Keratinocyte (primary cell): Measurements from ENCODE around the gene F2. TPM values are rescaled to one million over a fixed set of nuclear protein-coding genes. Genes with fewer than 3 reads are reported as not detected.
"Not testable (repeated sequence)": the region's sequence is repeated elsewhere in the genome, so short reads cannot be mapped to it uniquely, and the experiment has no call there.

Experiments used
- DNase-seq: peaks from one replicate; pipeline ENCODE4 v3.0.0-alpha.2; 2011; ENCODE audit warnings: low read depth, missing footprints, low spot score
- FAIRE-seq: peaks from 2 replicates; lab custom pipeline; 2011; peaks lifted over from hg19 to GRCh38; lab: Jason Lieb, UNC
- H2AFZ ChIP-seq: 2 replicates; pipeline ENCODE4 v1.6.0; 2012; ENCODE audit warnings: low read length, control low read depth, inconsistent platforms; ENCODE audit not compliant: control insufficient read depth
- H3K27ac ChIP-seq: 2 replicates; pipeline ENCODE4 v1.5.1; 2011; ENCODE audit warnings: low read length; ENCODE audit not compliant: control insufficient read depth, insufficient read depth
- H3K27me3 ChIP-seq: 3 replicates; pipeline ENCODE4 v1.6.0; 2011; ENCODE audit warnings: low read length; ENCODE audit not compliant: control insufficient read depth, insufficient read depth; ENCODE audit errors: extremely low read depth
- H3K36me3 ChIP-seq, 2 experiments: 2 replicates in 1 of 2; 3 replicates in 1 of 2; pipeline ENCODE4 v1.5.1; 2011; ENCODE audit warnings: low read length in 2 of 2, mild to moderate bottlenecking in 1 of 2; ENCODE audit not compliant: control insufficient read depth in 2 of 2, insufficient read depth in 2 of 2; ENCODE audit errors: extremely low read depth in 1 of 2
- H3K4me1 ChIP-seq: 3 replicates; pipeline ENCODE4 v1.5.1; 2011; ENCODE audit warnings: low read length; ENCODE audit not compliant: control insufficient read depth, insufficient read depth; ENCODE audit errors: extremely low read depth
- H3K4me2 ChIP-seq: 3 replicates; pipeline ENCODE4 v1.6.0; 2011; ENCODE audit warnings: low read depth, low read length; ENCODE audit not compliant: control insufficient read depth, insufficient read depth; ENCODE audit errors: extremely low read depth
- H3K4me3 ChIP-seq, 3 experiments: fragments of 200-600 bp in 1 of 3; sonication (generic) in 1 of 3; 2 replicates in 2 of 3; 3 replicates in 1 of 3; pipeline ENCODE4 v1.5.1; 2011 to 2016; ENCODE audit warnings: low read length in 3 of 3, mild to moderate bottlenecking in 3 of 3, control low read depth in 2 of 3, inconsistent platforms in 1 of 3, low read depth in 1 of 3, mixed read lengths in 1 of 3, mixed run types in 1 of 3, moderate library complexity in 1 of 3; ENCODE audit not compliant: control insufficient read depth in 2 of 3, insufficient read depth in 2 of 3; ENCODE audit errors: extremely low read depth in 1 of 3
- H3K79me2 ChIP-seq: 2 replicates; pipeline ENCODE4 v1.6.0; 2012; ENCODE audit warnings: low read length; ENCODE audit not compliant: control insufficient read depth, insufficient read depth
- H3K9ac ChIP-seq: 3 replicates; pipeline ENCODE4 v1.6.0; 2011; ENCODE audit warnings: low read length; ENCODE audit not compliant: control insufficient read depth, insufficient read depth; ENCODE audit errors: extremely low read depth
- H3K9me1 ChIP-seq: 3 replicates; pipeline ENCODE4 v1.6.0; 2011; ENCODE audit warnings: low read length; ENCODE audit not compliant: control insufficient read depth, insufficient read depth; ENCODE audit errors: extremely low read depth
- H3K9me3 ChIP-seq: 2 replicates; pipeline ENCODE4 v1.5.1; 2012; ENCODE audit warnings: low read depth, low read length; ENCODE audit not compliant: control insufficient read depth
- H4K20me1 ChIP-seq: 3 replicates; pipeline ENCODE4 v1.6.0; 2011; ENCODE audit warnings: low read length; ENCODE audit not compliant: control insufficient read depth, insufficient read depth; ENCODE audit errors: extremely low read depth
- CTCF ChIP-seq, 3 experiments: IDR thresholded peaks in 1 of 3; conservative IDR thresholded peaks in 1 of 3; optimal IDR thresholded peaks in 1 of 3; 2 replicates in 2 of 3; 3 replicates in 1 of 3; pipeline versions ENCODE3 to v1.5.1; 2011; ENCODE audit warnings: low read length in 3 of 3, mild to moderate bottlenecking in 3 of 3, moderate library complexity in 2 of 3, control low read depth in 1 of 3, inconsistent platforms in 1 of 3; ENCODE audit not compliant: insufficient read depth in 2 of 3; ENCODE audit errors: extremely low read depth in 1 of 3
- EZH2 ChIP-seq: IDR thresholded peaks from one replicate; pipeline ENCODE4 v1.6.1; 2012; ENCODE audit warnings: inconsistent platforms, mild to moderate bottlenecking, low read length, moderate library complexity
- dilution Hi-C: fragments of 300-500 bp; cut with MboI; formaldehyde crosslinking; loops from one replicate; pipeline ENCODE4 v1.7.0; 2020; ENCODE audit warnings: low sequenced_read_pairs; ENCODE audit not compliant: extremely low pct_ligation_motif_present
- polyA plus RNA-seq, 5 experiments: library from polyadenylated mRNA; depleted of rRNA in 3 of 5; stranded (reverse) in 3 of 5; stranded (forward) in 1 of 5; unstranded in 1 of 5; fragments of >200 nt; gene quantifications; 1 replicate in 1 of 5; 2 replicates in 3 of 5; 3 replicates in 1 of 5; pipeline versions ENCODE4 v1.2.1 to v1.2.3, GENCODE V29; 2011 to 2012; ENCODE audit warnings: missing spikeins in 2 of 5, low read depth in 1 of 5, low replicate concordance in 1 of 5

The F2 gene
- polyA plus RNA-seq, 1 donor (not counting 4 experiments of a cell fraction or from before 2014, with no cell fraction given), result not detected

- no peak overlapping the region for H3K9ac ChIP-seq
- H3K9me3 ChIP-seq, result no peaks in the 10 kb centered on the region
- FAIRE-seq (no peak), DNase-seq (no peak)
- no peaks in the 10 kb centered on the region for H3K9me1 ChIP-seq
- no peak overlapping the region for H3K4me2 ChIP-seq
- no peaks in the 10 kb centered on the region for H4K20me1 ChIP-seq
- no peak for TF ChIP-seq EZH2
- TF ChIP-seq CTCF (optimal IDR thresholded peaks at IDR 0.05 in 1 of 3, IDR thresholded peaks at IDR 0.05 in 1 of 3, conservative IDR thresholded peaks at IDR 0.05 in 1 of 3; ENCODE audit: extremely low read depth in 1 of 3, insufficient read depth in 2 of 3, low read length in 3 of 3), result no peak
- peaks cover 6% of the 10 kb centered on the region for H3K4me1 ChIP-seq
- dilution Hi-C loops, result no loop called here
- H3K27ac ChIP-seq, result no peak overlapping the region
- H3K4me3 ChIP-seq, result no peak overlapping the region
- no peaks in the 10 kb centered on the region for H3K79me2 ChIP-seq
- H3K27me3 ChIP-seq, result no peaks in the 10 kb centered on the region
- H2AFZ ChIP-seq, result no peak overlapping the region
- peaks cover 10 to 16% of the 10 kb centered on the region in 2 experiments for H3K36me3 ChIP-seq
Observed at GRCh38 chr11:46711303-46711702, 7.7 kb upstream of the F2 start.

GRCh38 chr11:46712874-46713576, 6.0 kb upstream of the F2 start:
- Histone ChIP-seq H3K4me1 (peaks cover 7% of the 10 kb centered on the region), H3K9me1 (no peaks in the 10 kb centered on the region), H3K9me3 (no peaks in the 10 kb centered on the region), H3K4me2 (no peak overlapping the region), H3K27ac (no peak overlapping the region), H3K36me3 (peaks cover 0 to 1% of the 10 kb centered on the region in 2 experiments), H3K9ac (no peak overlapping the region), H4K20me1 (no peaks in the 10 kb centered on the region), H3K4me3 (no peak overlapping the region), H2AFZ (no peak overlapping the region), H3K79me2 (no peaks in the 10 kb centered on the region), H3K27me3 (no peaks in the 10 kb centered on the region)
- dilution Hi-C loops, result no loop called here
- FAIRE-seq (no peak), DNase-seq (no peak)
- no peak for TF ChIP-seq CTCF (optimal IDR thresholded peaks at IDR 0.05 in 1 of 3, IDR thresholded peaks at IDR 0.05 in 1 of 3, conservative IDR thresholded peaks at IDR 0.05 in 1 of 3; ENCODE audit: extremely low read depth in 1 of 3, insufficient read depth in 2 of 3, low read length in 3 of 3)
- no peak for TF ChIP-seq EZH2

- H3K9ac ChIP-seq, FAIRE-seq, H3K4me1 ChIP-seq, H3K79me2 ChIP-seq, H3K27ac ChIP-seq, H4K20me1 ChIP-seq, DNase-seq, H3K36me3 ChIP-seq, H3K9me1 ChIP-seq, H3K4me3 ChIP-seq, H3K27me3 ChIP-seq, H3K4me2 ChIP-seq, dilution Hi-C loops, H3K9me3 ChIP-seq: not testable (repeated sequence)
- peak overlapping the region; percentile 86 for H2AFZ ChIP-seq
Observed at GRCh38 chr11:46717825-46718154, 1.2 kb upstream of the F2 start.
